ENCODE data around the gene CDH4.

DNA sequence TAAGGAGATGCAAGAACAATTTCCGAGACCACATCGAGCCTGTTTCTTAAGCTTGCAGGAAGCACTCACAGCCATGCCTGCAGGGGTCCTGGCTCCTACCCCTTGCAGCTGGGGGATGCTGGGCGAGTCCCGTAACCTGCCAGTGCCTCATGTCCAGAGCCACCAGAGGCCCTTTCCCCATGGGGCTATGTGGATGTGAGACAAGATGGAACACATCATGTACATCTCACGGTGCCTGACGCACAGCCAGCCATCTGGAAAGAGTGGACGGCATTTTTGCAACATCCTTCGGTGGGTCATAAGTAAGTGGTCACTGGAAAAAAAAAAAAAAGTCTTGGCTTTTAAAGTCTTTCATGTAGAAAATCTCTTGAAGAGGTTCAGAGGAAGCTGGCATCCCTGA is 72.8 kb downstream of the CDH4 start:
- no peak for TF ChIP-seq ZNF701 (tag by site-specific recombination; IDR thresholded peaks at IDR 0.05)
- TF ChIP-seq, protein P1, sequence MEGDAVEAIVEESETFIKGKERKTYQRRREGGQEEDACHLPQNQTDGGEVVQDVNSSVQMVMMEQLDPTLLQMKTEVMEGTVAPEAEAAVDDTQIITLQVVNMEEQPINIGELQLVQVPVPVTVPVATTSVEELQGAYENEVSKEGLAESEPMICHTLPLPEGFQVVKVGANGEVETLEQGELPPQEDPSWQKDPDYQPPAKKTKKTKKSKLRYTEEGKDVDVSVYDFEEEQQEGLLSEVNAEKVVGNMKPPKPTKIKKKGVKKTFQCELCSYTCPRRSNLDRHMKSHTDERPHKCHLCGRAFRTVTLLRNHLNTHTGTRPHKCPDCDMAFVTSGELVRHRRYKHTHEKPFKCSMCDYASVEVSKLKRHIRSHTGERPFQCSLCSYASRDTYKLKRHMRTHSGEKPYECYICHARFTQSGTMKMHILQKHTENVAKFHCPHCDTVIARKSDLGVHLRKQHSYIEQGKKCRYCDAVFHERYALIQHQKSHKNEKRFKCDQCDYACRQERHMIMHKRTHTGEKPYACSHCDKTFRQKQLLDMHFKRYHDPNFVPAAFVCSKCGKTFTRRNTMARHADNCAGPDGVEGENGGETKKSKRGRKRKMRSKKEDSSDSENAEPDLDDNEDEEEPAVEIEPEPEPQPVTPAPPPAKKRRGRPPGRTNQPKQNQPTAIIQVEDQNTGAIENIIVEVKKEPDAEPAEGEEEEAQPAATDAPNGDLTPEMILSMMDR (tag by site-specific recombination; IDR thresholded peaks at IDR 0.05): no peak
- no peak for TF ChIP-seq PRDM1 (tag by site-specific recombination; IDR thresholded peaks at IDR 0.05)
- TF ChIP-seq, protein P2, sequence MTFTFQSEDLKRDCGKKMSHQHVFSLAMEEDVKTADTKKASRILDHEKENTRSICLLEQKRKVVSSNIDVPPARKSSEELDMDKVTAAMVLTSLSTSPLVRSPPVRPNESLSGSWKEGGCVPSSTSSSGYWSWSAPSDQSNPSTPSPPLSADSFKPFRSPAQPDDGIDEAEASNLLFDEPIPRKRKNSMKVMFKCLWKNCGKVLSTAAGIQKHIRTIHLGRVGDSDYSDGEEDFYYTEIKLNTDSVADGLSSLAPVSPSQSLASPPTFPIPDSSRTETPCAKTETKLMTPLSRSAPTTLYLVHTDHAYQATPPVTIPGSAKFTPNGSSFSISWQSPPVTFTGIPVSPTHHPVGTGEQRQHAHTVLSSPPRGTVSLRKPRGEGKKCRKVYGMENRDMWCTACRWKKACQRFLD (tag by site-specific recombination; IDR thresholded peaks at IDR 0.05): no peak
- TF ChIP-seq, protein P3, sequence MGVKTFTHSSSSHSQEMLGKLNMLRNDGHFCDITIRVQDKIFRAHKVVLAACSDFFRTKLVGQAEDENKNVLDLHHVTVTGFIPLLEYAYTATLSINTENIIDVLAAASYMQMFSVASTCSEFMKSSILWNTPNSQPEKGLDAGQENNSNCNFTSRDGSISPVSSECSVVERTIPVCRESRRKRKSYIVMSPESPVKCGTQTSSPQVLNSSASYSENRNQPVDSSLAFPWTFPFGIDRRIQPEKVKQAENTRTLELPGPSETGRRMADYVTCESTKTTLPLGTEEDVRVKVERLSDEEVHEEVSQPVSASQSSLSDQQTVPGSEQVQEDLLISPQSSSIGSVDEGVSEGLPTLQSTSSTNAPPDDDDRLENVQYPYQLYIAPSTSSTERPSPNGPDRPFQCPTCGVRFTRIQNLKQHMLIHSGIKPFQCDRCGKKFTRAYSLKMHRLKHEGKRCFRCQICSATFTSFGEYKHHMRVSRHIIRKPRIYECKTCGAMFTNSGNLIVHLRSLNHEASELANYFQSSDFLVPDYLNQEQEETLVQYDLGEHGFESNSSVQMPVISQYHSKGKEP (tag by site-specific recombination; IDR thresholded peaks at IDR 0.05): no peak
- TF ChIP-seq, protein P4, sequence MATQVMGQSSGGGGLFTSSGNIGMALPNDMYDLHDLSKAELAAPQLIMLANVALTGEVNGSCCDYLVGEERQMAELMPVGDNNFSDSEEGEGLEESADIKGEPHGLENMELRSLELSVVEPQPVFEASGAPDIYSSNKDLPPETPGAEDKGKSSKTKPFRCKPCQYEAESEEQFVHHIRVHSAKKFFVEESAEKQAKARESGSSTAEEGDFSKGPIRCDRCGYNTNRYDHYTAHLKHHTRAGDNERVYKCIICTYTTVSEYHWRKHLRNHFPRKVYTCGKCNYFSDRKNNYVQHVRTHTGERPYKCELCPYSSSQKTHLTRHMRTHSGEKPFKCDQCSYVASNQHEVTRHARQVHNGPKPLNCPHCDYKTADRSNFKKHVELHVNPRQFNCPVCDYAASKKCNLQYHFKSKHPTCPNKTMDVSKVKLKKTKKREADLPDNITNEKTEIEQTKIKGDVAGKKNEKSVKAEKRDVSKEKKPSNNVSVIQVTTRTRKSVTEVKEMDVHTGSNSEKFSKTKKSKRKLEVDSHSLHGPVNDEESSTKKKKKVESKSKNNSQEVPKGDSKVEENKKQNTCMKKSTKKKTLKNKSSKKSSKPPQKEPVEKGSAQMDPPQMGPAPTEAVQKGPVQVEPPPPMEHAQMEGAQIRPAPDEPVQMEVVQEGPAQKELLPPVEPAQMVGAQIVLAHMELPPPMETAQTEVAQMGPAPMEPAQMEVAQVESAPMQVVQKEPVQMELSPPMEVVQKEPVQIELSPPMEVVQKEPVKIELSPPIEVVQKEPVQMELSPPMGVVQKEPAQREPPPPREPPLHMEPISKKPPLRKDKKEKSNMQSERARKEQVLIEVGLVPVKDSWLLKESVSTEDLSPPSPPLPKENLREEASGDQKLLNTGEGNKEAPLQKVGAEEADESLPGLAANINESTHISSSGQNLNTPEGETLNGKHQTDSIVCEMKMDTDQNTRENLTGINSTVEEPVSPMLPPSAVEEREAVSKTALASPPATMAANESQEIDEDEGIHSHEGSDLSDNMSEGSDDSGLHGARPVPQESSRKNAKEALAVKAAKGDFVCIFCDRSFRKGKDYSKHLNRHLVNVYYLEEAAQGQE (tag by site-specific recombination; IDR thresholded peaks at IDR 0.05): no peak
- TF ChIP-seq, protein P5, sequence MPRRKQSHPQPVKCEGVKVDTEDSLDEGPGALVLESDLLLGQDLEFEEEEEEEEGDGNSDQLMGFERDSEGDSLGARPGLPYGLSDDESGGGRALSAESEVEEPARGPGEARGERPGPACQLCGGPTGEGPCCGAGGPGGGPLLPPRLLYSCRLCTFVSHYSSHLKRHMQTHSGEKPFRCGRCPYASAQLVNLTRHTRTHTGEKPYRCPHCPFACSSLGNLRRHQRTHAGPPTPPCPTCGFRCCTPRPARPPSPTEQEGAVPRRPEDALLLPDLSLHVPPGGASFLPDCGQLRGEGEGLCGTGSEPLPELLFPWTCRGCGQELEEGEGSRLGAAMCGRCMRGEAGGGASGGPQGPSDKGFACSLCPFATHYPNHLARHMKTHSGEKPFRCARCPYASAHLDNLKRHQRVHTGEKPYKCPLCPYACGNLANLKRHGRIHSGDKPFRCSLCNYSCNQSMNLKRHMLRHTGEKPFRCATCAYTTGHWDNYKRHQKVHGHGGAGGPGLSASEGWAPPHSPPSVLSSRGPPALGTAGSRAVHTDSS (tag by site-specific recombination; IDR thresholded peaks at IDR 0.05): no peak
- TF ChIP-seq TRIM28 (IDR thresholded peaks at IDR 0.05; ENCODE audit: borderline replicate concordance, low read length): no peak
- no peak for TF ChIP-seq ZFP41 (tag by site-specific recombination; IDR thresholded peaks at IDR 0.05; ENCODE audit: borderline replicate concordance)
